ENCODE results near the gene S100A5. TPM values are rescaled to one million over a fixed set of nuclear protein-coding genes. Genes with fewer than 3 reads are reported as not detected.
A peak's percentile ranks its signal among the peaks of the same experiment; 100 is the strongest.

S100A5 gene
- total RNA-seq, 4 donors from 2014 or later: 0.98 TPM; not detected in 3

- no peaks in the 10 kb centered on the region for H3K36me3 ChIP-seq
- H3K27me3 ChIP-seq: no peaks in the 10 kb centered on the region
- peaks cover 19 to 32% (median 29%) of the 10 kb centered on the region in 4 donors for H3K4me1 ChIP-seq
- no peak for DNase-seq (ENCODE audit: extremely low spot score)
- intact Hi-C loops (cut with DNase I): no loop called here
- no peak overlapping the region for H3K4me3 ChIP-seq
- 85% methylated on average over 3 of the region's 3 CpGs for WGBS
- H3K9me3 ChIP-seq: no peaks in the 10 kb centered on the region
- H3K27ac ChIP-seq (replicated peaks in 1 of 4): no peak overlapping the region
- TF ChIP-seq CTCF (IDR thresholded peaks at IDR 0.05): no peak
- no peak for TF ChIP-seq EP300 (IDR thresholded peaks at IDR 0.05)
- TF ChIP-seq POLR2AphosphoS5 (IDR thresholded peaks at IDR 0.05): no peak
- no peak for TF ChIP-seq POLR2A (IDR thresholded peaks at IDR 0.05; ENCODE audit: low read depth)
These were observed 37.0 kb downstream of the S100A5 start for GRCh38 chr1:153503766-153504165.

GRCh38 chr1:153498746-153499145, 42.0 kb downstream of the S100A5 start:
- Histone ChIP-seq H3K9me3 (no peaks in the 10 kb centered on the region), H3K4me1 (peaks cover 4 to 6% (median 5%) of the 10 kb centered on the region in 4 donors), H3K27me3 (no peaks in the 10 kb centered on the region), H3K36me3 (no peaks in the 10 kb centered on the region), H3K4me3 (no peak overlapping the region), H3K27ac (replicated peaks in 1 of 4) (no peak overlapping the region)
- TF ChIP-seq POLR2AphosphoS5 (IDR thresholded peaks at IDR 0.05) (no peak), CTCF (IDR thresholded peaks at IDR 0.05) (no peak), EP300 (IDR thresholded peaks at IDR 0.05) (no peak), POLR2A (IDR thresholded peaks at IDR 0.05; ENCODE audit: low read depth) (no peak)
- intact Hi-C loops (cut with DNase I): no loop called here
- WGBS: 6% methylated on average over 2 of the region's 2 CpGs
- no peak for DNase-seq (ENCODE audit: extremely low spot score)

GRCh38 chr1:153495536-153495935, 45.2 kb downstream of the S100A5 start:
- Histone ChIP-seq H3K36me3 (no peaks in the 10 kb centered on the region), H3K27ac (replicated peaks in 1 of 4) (no peak overlapping the region)
- intact Hi-C loops (cut with DNase I): loop anchor here (1.0 to 2.0 kb wide), 2 partner anchors 30 to 143 kb away; no protein-coding TSS in a partner anchor

GRCh38 chr1:153494976-153495535, 45.7 kb downstream of the S100A5 start:
- H3K4me1 ChIP-seq: peaks cover 11 to 21% (median 20%) of the 10 kb centered on the region in 4 donors
- no peaks in the 10 kb centered on the region for H3K36me3 ChIP-seq
- intact Hi-C loops (cut with DNase I): loop anchor here (1.0 to 2.0 kb wide), 2 partner anchors 30 to 142 kb away; no protein-coding TSS in a partner anchor
- TF ChIP-seq POLR2AphosphoS5 (IDR thresholded peaks at IDR 0.05) (no peak), CTCF (IDR thresholded peaks at IDR 0.05) (peak; percentile 85 to 96 (median 92))
- no peaks in the 10 kb centered on the region for H3K9me3 ChIP-seq
- no peaks in the 10 kb centered on the region for H3K27me3 ChIP-seq
- H3K27ac ChIP-seq (replicated peaks in 1 of 4): no peak overlapping the region
- H3K4me3 ChIP-seq: no peak overlapping the region
- WGBS: 46% methylated on average over 6 of the region's 6 CpGs
- DNase-seq (ENCODE audit: extremely low spot score): no peak

More at GRCh38 chr1:153495536-153495935, 45.2 kb downstream of the S100A5 start:
- Histone ChIP-seq H3K4me3 (no peak overlapping the region), H3K4me1 (peaks cover 8 to 17% (median 15%) of the 10 kb centered on the region in 4 donors), H3K27me3 (no peaks in the 10 kb centered on the region), H3K9me3 (no peaks in the 10 kb centered on the region)
- TF ChIP-seq CTCF (IDR thresholded peaks at IDR 0.05) (no peak), EP300 (IDR thresholded peaks at IDR 0.05) (no peak), POLR2AphosphoS5 (IDR thresholded peaks at IDR 0.05) (no peak), POLR2A (IDR thresholded peaks at IDR 0.05; ENCODE audit: low read depth) (no peak)
- 72% methylated on average over 6 of the region's 6 CpGs for WGBS
- DNase-seq (ENCODE audit: extremely low spot score): no peak
